ENCODE data around the gene OPA3.

DNA sequence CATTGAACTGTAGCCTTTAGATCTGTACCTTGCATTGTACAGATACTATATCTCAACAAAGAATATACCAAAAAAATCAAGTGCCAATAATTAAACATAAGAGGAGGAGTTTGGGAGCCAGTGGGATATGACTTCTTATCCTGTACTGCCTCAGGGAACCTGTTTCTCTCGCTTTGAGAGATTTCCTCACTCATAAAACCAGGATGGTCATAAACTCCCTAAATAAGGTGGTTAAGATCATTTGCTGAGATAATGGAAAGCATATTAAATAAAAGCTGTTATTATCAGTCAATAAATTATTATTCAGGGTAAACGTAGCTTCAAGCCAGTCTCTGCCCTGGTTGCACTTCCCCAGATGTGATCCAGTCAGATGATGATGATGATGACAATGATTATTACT lies 17.0 kb downstream of the OPA3 start:
- TF ChIP-seq CTCF (IDR thresholded peaks at IDR 0.05) (no peak), EZH2 (IDR thresholded peaks at IDR 0.05) (no peak)
